ENCODE measurements around the gene MAST2.
A peak's percentile ranks its signal among the peaks of the same experiment; 100 is the strongest.

The MAST2 gene

GRCh38 chr1:46011121-46011695 is 207.8 kb downstream of the MAST2 start:
- Mint-ChIP-seq H3K4me3 (no peak overlapping the region), H3K4me1 (no peaks in the 10 kb centered on the region), H3K27ac (no peak overlapping the region), H3K36me3 (peaks cover 32% of the 10 kb centered on the region), H3K9me3 (no peaks in the 10 kb centered on the region)
- ATAC-seq = no peak
- no peak for DNase-seq (ENCODE audit: low spot score in 2 of 2)

DNA sequence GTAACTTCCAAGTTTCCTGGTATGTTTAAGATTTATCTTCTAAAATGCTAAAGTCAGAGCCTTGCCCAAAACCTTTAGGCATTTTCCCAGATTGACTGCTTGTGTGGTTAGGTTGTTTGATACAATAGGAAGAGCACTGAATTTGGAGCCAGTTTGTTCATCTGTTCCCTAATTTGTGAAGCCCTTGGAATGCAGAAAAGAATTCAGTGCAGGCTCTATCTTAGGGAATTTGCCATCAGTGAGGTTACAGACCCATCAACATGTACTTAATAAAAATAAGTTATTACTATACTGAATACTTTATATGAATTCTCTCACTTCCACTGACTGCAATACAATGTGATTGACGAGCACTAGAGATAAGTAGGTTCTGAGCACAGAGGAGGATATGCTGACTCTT is 208.8 kb downstream of the MAST2 start:
- no peak for DNase-seq (ENCODE audit: low spot score in 2 of 2)
- peaks cover 24% of the 10 kb centered on the region for H3K36me3 Mint-ChIP-seq
- no peak overlapping the region for H3K27ac Mint-ChIP-seq

DNA sequence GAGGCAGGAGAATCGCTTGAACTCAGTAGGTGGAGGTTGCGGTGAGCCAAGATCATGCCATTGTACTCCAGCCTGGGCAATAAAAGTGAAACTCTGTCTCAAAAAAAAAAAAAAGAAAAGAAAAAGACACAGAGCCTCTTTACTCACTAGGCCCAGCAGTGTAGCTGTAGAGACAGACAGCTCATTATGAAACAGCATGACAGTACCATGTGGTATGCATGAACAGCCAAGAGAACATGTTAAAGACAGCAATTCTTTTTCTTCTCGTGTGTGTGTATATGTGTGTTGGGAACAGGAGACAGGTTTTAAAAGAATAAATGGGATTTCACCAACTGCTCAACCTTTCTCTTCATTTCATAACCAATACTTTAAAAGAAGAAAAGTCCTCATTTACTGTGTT is 210.2 kb downstream of the MAST2 start:
- DNase-seq (ENCODE audit: low spot score in 2 of 2) = no peak
- Mint-ChIP-seq H3K9me3 (no peaks in the 10 kb centered on the region), H3K27ac (no peak overlapping the region), H3K36me3 (peaks cover 12% of the 10 kb centered on the region), H3K4me1 (no peaks in the 10 kb centered on the region), H3K4me3 (no peak overlapping the region)
- ATAC-seq = peak; percentile 46

More for the DNA sequence above, 208.8 kb downstream of the MAST2 start:
- Mint-ChIP-seq H3K9me3 (no peaks in the 10 kb centered on the region), H3K4me1 (no peaks in the 10 kb centered on the region), H3K4me3 (no peak overlapping the region)
- no peak for ATAC-seq

DNA sequence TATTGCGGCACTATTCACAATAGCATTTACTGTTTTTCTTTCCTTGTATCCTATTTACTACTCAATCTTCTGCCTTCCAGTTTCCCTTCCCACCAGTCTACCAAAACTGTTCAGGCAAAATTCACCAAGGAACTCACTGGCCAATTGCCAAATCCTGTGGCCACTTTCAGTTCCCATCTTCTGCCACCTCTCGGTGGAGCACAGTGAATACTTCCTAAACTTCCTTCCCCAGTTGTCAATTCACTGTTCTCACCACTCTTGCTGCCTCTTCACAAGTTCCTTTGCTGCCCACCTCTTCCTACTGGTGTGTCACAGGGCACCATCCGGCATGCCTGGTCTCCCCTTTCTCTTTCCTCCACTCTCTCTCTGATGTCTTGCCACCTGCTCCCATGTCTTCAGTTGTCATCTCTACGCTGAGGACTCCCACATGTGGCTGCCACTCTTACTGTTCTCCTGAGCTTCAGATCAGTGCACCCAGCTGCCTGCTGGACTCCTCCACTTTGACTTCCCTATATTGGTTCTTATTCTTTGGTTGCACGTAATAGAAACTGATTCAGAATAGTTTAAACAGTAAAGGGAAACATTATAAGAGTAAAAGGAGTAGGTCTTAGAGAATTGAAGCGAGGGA is 214.6 kb downstream of the MAST2 start:
- Mint-ChIP-seq H3K4me1 (no peaks in the 10 kb centered on the region), H3K4me3 (no peak overlapping the region), H3K36me3 (no peaks in the 10 kb centered on the region), H3K27ac (no peak overlapping the region), H3K9me3 (no peaks in the 10 kb centered on the region)
- ATAC-seq = no peak
- no peak for DNase-seq (ENCODE audit: low spot score in 2 of 2)

GRCh38 chr1:46019348-46019747 is 215.9 kb downstream of the MAST2 start:
- Mint-ChIP-seq H3K36me3 (no peaks in the 10 kb centered on the region), H3K27ac (no peak overlapping the region)

GRCh38 chr1:46020010-46020409 is 216.6 kb downstream of the MAST2 start:
- Mint-ChIP-seq H3K36me3 (no peaks in the 10 kb centered on the region), H3K4me1 (no peaks in the 10 kb centered on the region)
- DNase-seq (ENCODE audit: low spot score in 2 of 2) = no peak

More at GRCh38 chr1:46019348-46019747, 215.9 kb downstream of the MAST2 start:
- H3K4me3 Mint-ChIP-seq = no peak overlapping the region
- no peak for DNase-seq (ENCODE audit: low spot score in 2 of 2)
- H3K4me1 Mint-ChIP-seq = no peaks in the 10 kb centered on the region
- no peaks in the 10 kb centered on the region for H3K9me3 Mint-ChIP-seq
- ATAC-seq = no peak

GRCh38 chr1:46021046-46021996 is 217.9 kb downstream of the MAST2 start:
- H3K4me3 Mint-ChIP-seq = no peak overlapping the region
- H3K36me3 Mint-ChIP-seq = no peaks in the 10 kb centered on the region
- no peak overlapping the region for H3K27ac Mint-ChIP-seq
- ATAC-seq (peak; percentile 19), DNase-seq (ENCODE audit: low spot score in 2 of 2) (no peak)
- no peaks in the 10 kb centered on the region for H3K9me3 Mint-ChIP-seq
- no peaks in the 10 kb centered on the region for H3K4me1 Mint-ChIP-seq

More at GRCh38 chr1:46020010-46020409, 216.6 kb downstream of the MAST2 start:
- Mint-ChIP-seq H3K9me3 (no peaks in the 10 kb centered on the region), H3K4me3 (no peak overlapping the region), H3K27ac (no peak overlapping the region)
- no peak for ATAC-seq

DNA sequence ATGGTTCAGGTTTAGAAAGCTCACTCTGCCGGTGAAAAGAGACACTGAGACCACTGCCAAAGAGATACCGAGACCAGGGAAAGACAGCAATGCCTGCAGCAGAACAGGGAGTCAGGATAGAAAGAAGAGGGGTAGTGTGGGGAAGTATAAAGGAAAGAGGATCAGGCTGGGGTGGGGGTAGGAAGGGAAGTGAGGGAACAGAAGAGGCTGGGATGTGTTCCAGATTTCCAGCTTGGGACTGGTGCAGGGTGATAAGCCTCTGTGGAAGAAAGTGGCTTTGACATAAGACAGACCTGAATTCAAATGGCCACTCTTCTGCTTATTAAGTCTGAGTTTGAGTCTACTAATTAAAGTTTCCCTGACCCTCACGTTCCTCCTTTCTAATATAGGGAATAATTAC is 223.1 kb downstream of the MAST2 start:
- peaks cover 12% of the 10 kb centered on the region for H3K36me3 Mint-ChIP-seq
- H3K4me1 Mint-ChIP-seq = no peaks in the 10 kb centered on the region
- no peak for DNase-seq (ENCODE audit: low spot score in 2 of 2)
- no peak overlapping the region for H3K4me3 Mint-ChIP-seq
- no peak for ATAC-seq
- H3K9me3 Mint-ChIP-seq = no peaks in the 10 kb centered on the region
- peak overlapping the region; percentile 53 for H3K27ac Mint-ChIP-seq

GRCh38 chr1:46027788-46028573 is 224.6 kb downstream of the MAST2 start:
- Mint-ChIP-seq H3K9me3 (no peaks in the 10 kb centered on the region), H3K36me3 (peaks cover 12% of the 10 kb centered on the region), H3K27ac (no peak overlapping the region), H3K4me1 (no peaks in the 10 kb centered on the region), H3K4me3 (no peak overlapping the region)
- ATAC-seq (no peak), DNase-seq (ENCODE audit: low spot score in 2 of 2) (no peak)

DNA sequence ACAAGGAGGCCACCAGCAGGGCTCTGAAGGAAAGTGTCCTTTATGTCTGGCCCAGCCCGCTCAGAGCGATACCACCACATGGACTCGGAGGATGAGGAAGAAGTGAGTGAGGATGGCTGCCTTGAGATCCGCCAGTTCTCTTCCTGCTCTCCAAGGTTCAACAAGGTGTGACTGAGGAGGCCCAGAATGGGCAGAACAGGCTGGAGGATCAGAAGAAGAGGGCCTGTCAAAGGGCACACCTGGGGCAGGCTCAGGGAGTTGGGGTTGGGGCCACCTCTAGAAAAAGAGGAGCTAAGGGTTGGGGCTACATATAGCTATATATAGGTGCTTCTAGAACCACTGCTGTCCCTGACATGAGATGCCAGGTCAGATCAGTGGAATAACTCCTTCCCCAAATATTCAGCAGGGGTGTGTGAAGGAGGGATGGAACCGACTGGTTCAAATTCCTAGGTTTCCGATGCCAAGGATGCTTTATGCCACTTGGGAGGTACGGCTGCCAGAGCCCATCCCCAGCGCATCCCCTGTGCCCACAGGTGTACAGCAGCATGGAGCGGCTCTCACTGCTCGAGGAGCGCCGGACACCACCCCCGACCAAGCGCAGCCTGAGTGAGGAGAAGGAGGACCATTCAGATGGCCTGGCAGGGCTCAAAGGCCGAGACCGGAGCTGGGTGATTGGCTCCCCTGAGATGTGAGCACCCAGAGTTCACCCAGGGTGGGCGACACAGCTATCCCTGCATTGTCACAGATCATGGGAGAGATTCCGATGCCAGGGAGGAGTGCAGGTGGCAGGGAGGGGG is 226.9 kb downstream of the MAST2 start:
- Mint-ChIP-seq H3K36me3 (peaks cover 12% of the 10 kb centered on the region), H3K9me3 (no peaks in the 10 kb centered on the region), H3K27ac (peak overlapping the region; percentile 19), H3K4me3 (no peak overlapping the region), H3K4me1 (no peaks in the 10 kb centered on the region)
- DNase-seq (ENCODE audit: low spot score in 2 of 2) = no peak
- no peak for ATAC-seq

DNA sequence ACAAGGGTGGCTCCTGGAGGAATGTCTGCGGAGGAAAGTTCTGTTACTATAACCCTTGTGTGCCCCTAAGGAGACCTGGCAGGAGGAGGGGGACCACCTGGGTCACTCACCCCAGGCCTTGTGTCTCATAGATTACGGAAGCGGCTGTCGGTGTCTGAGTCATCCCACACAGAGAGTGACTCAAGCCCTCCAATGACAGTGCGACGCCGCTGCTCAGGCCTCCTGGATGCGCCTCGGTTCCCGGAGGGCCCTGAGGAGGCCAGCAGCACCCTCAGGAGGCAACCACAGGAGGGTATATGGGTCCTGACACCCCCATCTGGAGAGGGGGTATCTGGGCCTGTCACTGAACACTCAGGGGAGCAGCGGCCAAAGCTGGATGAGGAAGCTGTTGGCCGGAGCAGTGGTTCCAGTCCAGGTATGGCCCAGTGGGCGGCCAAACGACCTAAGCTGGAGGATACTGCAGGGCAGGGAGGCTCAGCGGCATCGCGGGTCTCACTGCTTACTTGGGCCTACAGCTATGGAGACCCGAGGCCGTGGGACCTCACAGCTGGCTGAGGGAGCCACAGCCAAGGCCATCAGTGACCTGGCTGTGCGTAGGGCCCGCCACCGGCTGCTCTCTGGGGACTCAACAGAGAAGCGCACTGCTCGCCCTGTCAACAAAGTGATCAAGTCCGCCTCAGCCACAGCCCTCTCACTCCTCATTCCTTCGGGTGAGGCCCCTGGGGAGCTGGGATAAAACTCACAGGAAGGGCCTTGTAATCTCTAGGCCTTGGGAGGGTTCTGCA is 227.7 kb downstream of the MAST2 start:
- DNase-seq (ENCODE audit: low spot score in 2 of 2) (no peak), ATAC-seq (no peak)
- H3K9me3 Mint-ChIP-seq = no peaks in the 10 kb centered on the region
- H3K4me1 Mint-ChIP-seq = no peaks in the 10 kb centered on the region
- peak overlapping the region; percentile 19 for H3K27ac Mint-ChIP-seq
- H3K36me3 Mint-ChIP-seq = peaks cover 12% of the 10 kb centered on the region
- H3K4me3 Mint-ChIP-seq = no peak overlapping the region

DNA sequence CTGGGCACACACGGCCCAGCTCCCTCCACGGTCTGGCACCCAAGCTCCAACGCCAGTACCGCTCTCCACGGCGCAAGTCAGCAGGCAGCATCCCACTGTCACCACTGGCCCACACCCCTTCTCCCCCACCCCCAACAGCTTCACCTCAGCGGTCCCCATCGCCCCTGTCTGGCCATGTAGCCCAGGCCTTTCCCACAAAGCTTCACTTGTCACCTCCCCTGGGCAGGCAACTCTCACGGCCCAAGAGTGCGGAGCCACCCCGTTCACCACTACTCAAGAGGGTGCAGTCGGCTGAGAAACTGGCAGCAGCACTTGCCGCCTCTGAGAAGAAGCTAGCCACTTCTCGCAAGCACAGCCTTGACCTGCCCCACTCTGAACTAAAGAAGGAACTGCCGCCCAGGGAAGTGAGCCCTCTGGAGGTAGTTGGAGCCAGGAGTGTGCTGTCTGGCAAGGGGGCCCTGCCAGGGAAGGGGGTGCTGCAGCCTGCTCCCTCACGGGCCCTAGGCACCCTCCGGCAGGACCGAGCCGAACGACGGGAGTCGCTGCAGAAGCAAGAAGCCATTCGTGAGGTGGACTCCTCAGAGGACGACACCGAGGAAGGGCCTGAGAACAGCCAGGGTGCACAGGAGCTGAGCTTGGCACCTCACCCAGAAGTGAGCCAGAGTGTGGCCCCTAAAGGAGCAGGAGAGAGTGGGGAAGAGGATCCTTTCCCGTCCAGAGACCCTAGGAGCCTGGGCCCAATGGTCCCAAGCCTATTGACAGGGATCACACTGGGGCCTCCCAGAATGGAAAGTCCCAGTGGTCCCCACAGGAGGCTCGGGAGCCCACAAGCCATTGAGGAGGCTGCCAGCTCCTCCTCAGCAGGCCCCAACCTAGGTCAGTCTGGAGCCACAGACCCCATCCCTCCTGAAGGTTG is 231.4 kb downstream of the MAST2 start:
- no peak overlapping the region for H3K4me3 Mint-ChIP-seq
- H3K9me3 Mint-ChIP-seq = no peaks in the 10 kb centered on the region
- ATAC-seq (no peak), DNase-seq (ENCODE audit: low spot score in 2 of 2) (no peak)
- no peak overlapping the region for H3K27ac Mint-ChIP-seq
- no peaks in the 10 kb centered on the region for H3K4me1 Mint-ChIP-seq
- peaks cover 9% of the 10 kb centered on the region for H3K36me3 Mint-ChIP-seq

All from stimulated activated effector memory CD8-positive, alpha-beta T cell treated with anti-CD3 and anti-CD28 coated beads, Interleukin-12 subunit alpha, Interleukin-12 subunit beta, amount 100 ng/mL, for 72 hours (primary cell).